Measurements from ENCODE around the gene WDFY4.

Gene WDFY4

GRCh38 chr10:48765039-48765438 lies 80.4 kb downstream of the WDFY4 start:
- no peak for TF ChIP-seq ZBTB7A (IDR thresholded peaks at IDR 0.05; ENCODE audit: low read depth)
- TF ChIP-seq YY1 (IDR thresholded peaks at IDR 0.05; ENCODE audit: low read depth) = no peak
- no peak for TF ChIP-seq MAX (IDR thresholded peaks at IDR 0.05)
- TF ChIP-seq EGR1 (IDR thresholded peaks at IDR 0.05) = no peak
- TF ChIP-seq TCF12 (IDR thresholded peaks at IDR 0.05; ENCODE audit: low read depth) = no peak
- TF ChIP-seq TEAD4 (IDR thresholded peaks at IDR 0.05) = no peak
- no peak for TF ChIP-seq EP300 (IDR thresholded peaks at IDR 0.05; ENCODE audit: borderline replicate concordance)
- no peak for TF ChIP-seq TAF1 (IDR thresholded peaks at IDR 0.05; ENCODE audit: low read depth)
- no peak for TF ChIP-seq USF1 (IDR thresholded peaks at IDR 0.05)
- TF ChIP-seq NFIC (IDR thresholded peaks at IDR 0.05) = no peak
- no peak for TF ChIP-seq FOXM1 (IDR thresholded peaks at IDR 0.05; ENCODE audit: borderline replicate concordance, low read depth)

- TF ChIP-seq FOXM1 (IDR thresholded peaks at IDR 0.05; ENCODE audit: borderline replicate concordance, low read depth) (no peak), REST (IDR thresholded peaks at IDR 0.05; ENCODE audit: low read depth) (no peak), ZBTB7A (IDR thresholded peaks at IDR 0.05; ENCODE audit: low read depth) (no peak), TAF1 (IDR thresholded peaks at IDR 0.05; ENCODE audit: low read depth) (no peak), TEAD4 (IDR thresholded peaks at IDR 0.05) (no peak), CREB1 (IDR thresholded peaks at IDR 0.05; ENCODE audit: low read depth) (no peak), USF1 (IDR thresholded peaks at IDR 0.05) (no peak), RAD21 (IDR thresholded peaks at IDR 0.05; ENCODE audit: low read depth) (no peak), TCF12 (IDR thresholded peaks at IDR 0.05; ENCODE audit: low read depth) (no peak), MAX (IDR thresholded peaks at IDR 0.05) (no peak), CEBPB (IDR thresholded peaks at IDR 0.05) (no peak)
Observed at GRCh38 chr10:48765527-48765926, 80.9 kb downstream of the WDFY4 start.

- TF ChIP-seq MAX (IDR thresholded peaks at IDR 0.05) = no peak
- no peak for TF ChIP-seq YY1 (IDR thresholded peaks at IDR 0.05; ENCODE audit: low read depth)
- no peak for TF ChIP-seq TAF1 (IDR thresholded peaks at IDR 0.05; ENCODE audit: low read depth)
- TF ChIP-seq EGR1 (IDR thresholded peaks at IDR 0.05) = no peak
- TF ChIP-seq ZBTB7A (IDR thresholded peaks at IDR 0.05; ENCODE audit: low read depth) = no peak
- no peak for TF ChIP-seq CEBPB (IDR thresholded peaks at IDR 0.05)
- TF ChIP-seq REST (IDR thresholded peaks at IDR 0.05; ENCODE audit: low read depth) = no peak
- no peak for TF ChIP-seq TCF12 (IDR thresholded peaks at IDR 0.05; ENCODE audit: low read depth)
- no peak for TF ChIP-seq TEAD4 (IDR thresholded peaks at IDR 0.05)
- TF ChIP-seq NFIC (IDR thresholded peaks at IDR 0.05) = no peak
- TF ChIP-seq RAD21 (IDR thresholded peaks at IDR 0.05; ENCODE audit: low read depth) = no peak
- TF ChIP-seq CREB1 (IDR thresholded peaks at IDR 0.05; ENCODE audit: low read depth) = no peak
- no peak for TF ChIP-seq FOXM1 (IDR thresholded peaks at IDR 0.05; ENCODE audit: borderline replicate concordance, low read depth)
- no peak for TF ChIP-seq USF1 (IDR thresholded peaks at IDR 0.05)
- TF ChIP-seq EP300 (IDR thresholded peaks at IDR 0.05; ENCODE audit: borderline replicate concordance) = no peak
Observed at GRCh38 chr10:48767373-48768143, 82.9 kb downstream of the WDFY4 start.

GRCh38 chr10:48768144-48768766 lies 83.6 kb downstream of the WDFY4 start:
- TF ChIP-seq USF1 (IDR thresholded peaks at IDR 0.05) = no peak
- no peak for TF ChIP-seq TAF1 (IDR thresholded peaks at IDR 0.05; ENCODE audit: low read depth)
- no peak for TF ChIP-seq FOXM1 (IDR thresholded peaks at IDR 0.05; ENCODE audit: borderline replicate concordance, low read depth)
- TF ChIP-seq YY1 (IDR thresholded peaks at IDR 0.05; ENCODE audit: low read depth) = no peak
- no peak for TF ChIP-seq CREB1 (IDR thresholded peaks at IDR 0.05; ENCODE audit: low read depth)
- no peak for TF ChIP-seq CEBPB (IDR thresholded peaks at IDR 0.05)
- TF ChIP-seq EGR1 (IDR thresholded peaks at IDR 0.05) = no peak
- TF ChIP-seq REST (IDR thresholded peaks at IDR 0.05; ENCODE audit: low read depth) = no peak
- no peak for TF ChIP-seq ZBTB7A (IDR thresholded peaks at IDR 0.05; ENCODE audit: low read depth)

All from Ishikawa (cell line).